Mucosa of rectum (tissue), 2 donors: Measurements from ENCODE around the gene SORCS1.

Source experiments
- H3K27ac ChIP-seq, 2 donors: one replicate each; pipeline ENCODE4 v1.7.0; 2013; ENCODE audit warnings: inconsistent platforms in 2 of 2, low read depth in 2 of 2, low read length in 2 of 2
- H3K27me3 ChIP-seq, 2 donors: one replicate each; pipeline ENCODE4 v1.7.0; 2013; ENCODE audit warnings: low read length in 2 of 2; ENCODE audit not compliant: control insufficient read depth in 2 of 2, insufficient read depth in 2 of 2
- H3K36me3 ChIP-seq, 2 donors: one replicate each; pipeline ENCODE4 v1.7.0; 2013; ENCODE audit warnings: low read length in 2 of 2; ENCODE audit not compliant: control insufficient read depth in 2 of 2, insufficient read depth in 2 of 2
- H3K4me1 ChIP-seq, 2 donors: one replicate each; pipeline ENCODE4 v1.7.0; 2013; ENCODE audit warnings: low read length in 2 of 2, mild to moderate bottlenecking in 1 of 2; ENCODE audit not compliant: control insufficient read depth in 2 of 2, insufficient read depth in 2 of 2
- H3K4me3 ChIP-seq, 2 donors: one replicate each; pipeline ENCODE4 v1.7.0; 2013; ENCODE audit warnings: low read length in 2 of 2
- H3K9ac ChIP-seq, 2 donors: one replicate each; pipeline ENCODE4 v1.7.0; 2013; ENCODE audit warnings: low read length in 2 of 2, low read depth in 1 of 2, mild to moderate bottlenecking in 1 of 2
- H3K9me3 ChIP-seq, 2 donors: one replicate each; pipeline ENCODE4 v1.7.0; 2013; ENCODE audit warnings: low read length in 2 of 2; ENCODE audit not compliant: control insufficient read depth in 2 of 2
- donor health status: healthy.
- donor health status: Normal muscosa, but diverticular disease.

Gene SORCS1

DNA sequence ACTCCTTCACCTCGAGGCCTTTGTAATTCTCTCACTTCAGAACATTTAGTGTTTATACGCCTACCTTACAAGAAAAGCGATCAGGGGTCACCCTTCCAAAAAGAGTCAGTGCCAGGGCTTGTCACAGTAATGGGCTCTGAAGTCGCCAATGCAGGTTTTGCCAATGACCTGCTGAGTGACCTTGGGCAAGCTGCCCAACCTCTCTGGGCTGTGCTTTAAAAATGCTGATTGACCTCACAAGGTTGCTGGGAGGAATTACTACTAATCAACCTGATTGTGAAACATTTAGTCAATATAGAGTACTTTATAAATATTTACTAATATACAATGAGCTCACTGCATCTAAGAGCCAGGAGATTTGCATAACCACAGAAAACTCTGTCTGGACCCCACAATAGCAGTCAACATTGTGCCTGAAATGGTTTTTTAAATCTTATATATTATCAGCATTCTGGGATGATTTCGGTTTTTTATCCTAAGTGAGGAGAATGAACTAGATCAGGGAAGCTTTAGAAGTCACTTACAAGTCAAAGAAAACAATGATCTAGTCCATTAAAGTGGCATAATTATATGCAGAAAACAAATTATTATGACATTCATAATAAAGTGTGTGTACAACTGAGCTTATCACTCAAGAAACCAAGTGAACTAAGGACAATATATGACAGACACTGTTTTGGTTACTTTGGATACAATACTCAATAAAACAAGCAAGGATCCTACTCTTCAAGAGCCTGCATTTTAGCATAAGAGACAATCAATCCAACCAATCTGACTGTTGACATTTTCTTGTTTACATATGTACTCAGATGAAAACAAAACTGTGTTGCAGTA, 290.5 kb downstream of the SORCS1 start:
- Histone ChIP-seq H3K36me3 (no peaks in the 10 kb centered on the region), H3K9ac (no peak overlapping the region), H3K27me3 (no peaks in the 10 kb centered on the region), H3K27ac (no peak overlapping the region), H3K4me1 (no peaks in the 10 kb centered on the region), H3K9me3 (no peaks in the 10 kb centered on the region), H3K4me3 (no peak overlapping the region)

- Histone ChIP-seq H3K9me3 (no peaks in the 10 kb centered on the region), H3K27ac (no peak overlapping the region), H3K9ac (no peak overlapping the region), H3K27me3 (no peaks in the 10 kb centered on the region), H3K4me1 (no peaks in the 10 kb centered on the region), H3K36me3 (no peaks in the 10 kb centered on the region), H3K4me3 (no peak overlapping the region)
These were observed 292.3 kb downstream of the SORCS1 start for GRCh38 chr10:106872176-106872575.

GRCh38 chr10:106866244-106866845, 298.2 kb downstream of the SORCS1 start:
- no peaks in the 10 kb centered on the region for H3K9me3 ChIP-seq
- H3K27me3 ChIP-seq: no peaks in the 10 kb centered on the region
- no peaks in the 10 kb centered on the region for H3K36me3 ChIP-seq
- no peak overlapping the region for H3K27ac ChIP-seq
- H3K4me1 ChIP-seq: no peaks in the 10 kb centered on the region
- H3K9ac ChIP-seq: no peak overlapping the region
- H3K4me3 ChIP-seq: no peak overlapping the region

DNA sequence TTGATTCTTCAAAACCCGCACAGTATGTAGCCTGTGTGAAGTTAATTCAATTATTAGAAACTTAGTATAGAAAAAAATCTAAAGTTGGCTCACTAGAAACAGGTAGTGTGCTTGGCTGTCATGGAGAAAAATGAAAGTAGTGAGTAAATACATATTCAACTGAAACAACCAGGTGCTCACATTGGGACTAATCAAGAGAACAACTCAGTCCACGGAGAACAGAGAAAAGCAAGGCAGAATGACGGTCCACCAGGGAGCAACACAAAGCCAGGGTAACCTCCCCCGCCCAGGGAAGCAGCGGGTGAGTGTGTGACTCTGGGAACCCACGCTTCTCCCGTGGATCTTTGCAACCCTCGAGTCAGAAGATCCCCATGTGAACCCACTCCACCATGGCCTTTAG, 300.5 kb downstream of the SORCS1 start:
- Histone ChIP-seq H3K27ac (no peak overlapping the region), H3K4me3 (no peak overlapping the region), H3K4me1 (no peaks in the 10 kb centered on the region)

DNA sequence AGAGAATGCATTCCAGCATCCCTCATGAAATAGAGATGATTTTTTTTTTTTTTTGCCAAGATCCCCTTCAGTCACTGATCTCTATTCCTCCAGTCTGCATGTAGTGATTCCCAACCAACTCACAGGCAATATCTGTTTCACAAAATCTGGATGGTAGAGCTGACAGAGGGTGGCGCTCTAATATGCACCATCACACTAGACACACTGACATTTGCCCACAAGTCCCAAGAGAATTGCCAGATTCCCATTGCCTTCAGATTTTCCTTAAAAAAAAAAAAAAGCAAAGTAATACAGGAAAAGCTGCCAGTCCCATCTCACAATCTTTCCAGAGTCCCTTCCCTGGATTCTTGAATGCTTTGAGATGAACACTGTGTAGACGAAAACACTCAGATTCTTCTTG, 301.0 kb downstream of the SORCS1 start:
- Histone ChIP-seq H3K27ac (no peak overlapping the region), H3K9ac (no peak overlapping the region), H3K9me3 (no peaks in the 10 kb centered on the region), H3K36me3 (no peaks in the 10 kb centered on the region), H3K27me3 (no peaks in the 10 kb centered on the region), H3K4me3 (no peak overlapping the region), H3K4me1 (no peaks in the 10 kb centered on the region)

More for the DNA sequence above, 300.5 kb downstream of the SORCS1 start:
- Histone ChIP-seq H3K9me3 (no peaks in the 10 kb centered on the region), H3K27me3 (no peaks in the 10 kb centered on the region), H3K36me3 (no peaks in the 10 kb centered on the region), H3K9ac (no peak overlapping the region)

GRCh38 chr10:106859892-106860652, 304.4 kb downstream of the SORCS1 start:
- Histone ChIP-seq H3K36me3 (no peaks in the 10 kb centered on the region), H3K27me3 (no peaks in the 10 kb centered on the region), H3K9ac (no peak overlapping the region), H3K4me3 (no peak overlapping the region), H3K4me1 (no peaks in the 10 kb centered on the region), H3K9me3 (no peaks in the 10 kb centered on the region), H3K27ac (no peak overlapping the region)

GRCh38 chr10:106857728-106858127, 306.8 kb downstream of the SORCS1 start:
- Histone ChIP-seq H3K27ac (no peak overlapping the region), H3K4me3 (no peak overlapping the region), H3K27me3 (no peaks in the 10 kb centered on the region), H3K36me3 (no peaks in the 10 kb centered on the region), H3K9me3 (no peaks in the 10 kb centered on the region), H3K9ac (no peak overlapping the region), H3K4me1 (no peaks in the 10 kb centered on the region)

DNA sequence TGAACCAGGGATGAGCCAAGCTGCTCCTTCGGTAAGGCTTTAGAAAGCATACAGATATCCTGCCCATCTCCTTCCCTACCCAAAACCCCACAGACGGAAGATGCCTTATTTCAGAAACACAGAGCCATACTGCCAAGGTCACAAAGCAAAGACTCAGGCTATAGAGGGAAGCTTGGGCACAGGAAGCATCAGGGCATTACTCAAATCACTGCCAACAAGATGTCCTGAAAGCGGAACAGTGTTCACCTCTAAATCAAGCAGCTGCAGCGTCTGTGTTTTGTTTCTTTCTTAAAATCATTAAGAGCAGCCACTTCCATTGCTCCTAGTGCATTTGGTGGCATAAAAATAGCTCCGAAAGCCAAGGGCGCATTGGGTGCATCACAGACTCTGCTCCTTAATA, 307.3 kb downstream of the SORCS1 start:
- H3K36me3 ChIP-seq: no peaks in the 10 kb centered on the region
- no peaks in the 10 kb centered on the region for H3K9me3 ChIP-seq
- H3K27ac ChIP-seq: no peak overlapping the region
- no peaks in the 10 kb centered on the region for H3K4me1 ChIP-seq
- H3K27me3 ChIP-seq: no peaks in the 10 kb centered on the region
- H3K9ac ChIP-seq: no peak overlapping the region
- H3K4me3 ChIP-seq: no peak overlapping the region

- no peaks in the 10 kb centered on the region for H3K27me3 ChIP-seq
- no peaks in the 10 kb centered on the region for H3K9me3 ChIP-seq
- H3K4me3 ChIP-seq: no peak overlapping the region
- no peak overlapping the region for H3K9ac ChIP-seq
- H3K36me3 ChIP-seq: no peaks in the 10 kb centered on the region
- no peaks in the 10 kb centered on the region for H3K4me1 ChIP-seq
- no peak overlapping the region for H3K27ac ChIP-seq
These were observed 327.4 kb downstream of the SORCS1 start for GRCh38 chr10:106836933-106837663.
